Psoas muscle (tissue), 8 donors: ENCODE measurements around the gene PPP6R2. TPM values are rescaled to one million over a fixed set of nuclear protein-coding genes. Genes with fewer than 3 reads are reported as not detected.
A peak's percentile ranks its signal among the peaks of the same experiment; 100 is the strongest.

Experiments used
- ATAC-seq, 4 donors: fragments of 200-7000 bp; cut with Tn5 transposase; one replicate each; pipeline ENCODE4 v1.9.1; 2020; ENCODE audit warnings: moderate library complexity in 3 of 4, mild to moderate bottlenecking in 2 of 4
- DNase-seq, 2 donors: peaks; one replicate each; pipeline ENCODE4 v3.0.0-alpha.2; 2020
- H3K27ac ChIP-seq: fragments of 200-600 bp; one replicate; pipeline ENCODE4 v1.8.0; 2022
- H3K27me3 ChIP-seq, 3 donors: fragments of 200-600 bp in 1 of 3; one replicate each; pipeline versions ENCODE4 v1.6.1 to v1.8.0; 2013 to 2022; ENCODE audit warnings: low read length in 2 of 3, mild to moderate bottlenecking in 2 of 3, moderate library complexity in 1 of 3; ENCODE audit not compliant: insufficient read depth in 3 of 3
- H3K36me3 ChIP-seq, 2 donors: fragments of 200-600 bp in 1 of 2; one replicate each; pipeline versions ENCODE4 v1.6.1 to v1.8.0; 2013 to 2022; ENCODE audit warnings: low read depth in 1 of 2, mild to moderate bottlenecking in 1 of 2, moderate library complexity in 1 of 2; ENCODE audit not compliant: insufficient read depth in 1 of 2
- H3K4me1 ChIP-seq: fragments of 200-600 bp; one replicate; pipeline ENCODE4 v1.8.0; 2022
- H3K4me3 ChIP-seq: fragments of 200-600 bp; one replicate; pipeline ENCODE4 v1.8.0; 2022; ENCODE audit warnings: mild to moderate bottlenecking
- H3K9me3 ChIP-seq: fragments of 200-600 bp; one replicate; pipeline ENCODE4 v1.8.0; 2022
- CTCF ChIP-seq: fragments of 200-600 bp; IDR thresholded peaks from one replicate; pipeline ENCODE4 v1.8.0; 2022; ENCODE audit warnings: antibody characterized with exemption
- WGBS, 3 donors: extraction: QIAGEN DNeasy Blood & Tissue Kit; methylation state at CpG; one replicate each; pipeline versions ENCODE4 v1.1.6 to v1.1.7; 2013; 5-methylcytosine and 5-hydroxymethylcytosine counted together
- intact Hi-C, 2 donors: fragments of 100-400 bp; cut with DNase I; formaldehyde crosslinking; loops; one replicate each; pipeline versions ENCODE4 v1.11.0 to v1.14.2; 2022
- polyA plus RNA-seq, 3 donors: library from polyadenylated mRNA; stranded (reverse); fragments of 200-250 nt; gene quantifications; one replicate each; pipeline ENCODE4 v1.2.3, GENCODE V29; 2013
- total RNA-seq, 4 donors: library from RNA; stranded (reverse); fragmentation: NEBNext Ultra II Directional in 2 of 4; extraction: Animal tissue kit (Norgen Biotek cat#: 25700) in 2 of 4; gene quantifications; one replicate each; pipeline versions ENCODE4 v1.2.1 to v1.2.4, GENCODE V29; 2021 to 2023
- donor health status: healthy with polysubstance abuse.
- donor health status: DM: no; HTN: no; CAD: no; lungs with moderate emphysema.
- donor health status: Bipolar disorder and iron deficiency.
- donor health status: healthy.
- donor health status: DM: yes; HTN: yes; CAD: no.
- donor health status: DM: no; HTN: no; CAD: no.
- donor health status: DM: no; HTN: no; CAD: no.
- donor health status: DM: yes; HTN: yes; CAD: no.

Gene PPP6R2
- total and polyA plus RNA-seq, 7 donors: 31.6 to 48.2 (median 41.6) TPM

DNA sequence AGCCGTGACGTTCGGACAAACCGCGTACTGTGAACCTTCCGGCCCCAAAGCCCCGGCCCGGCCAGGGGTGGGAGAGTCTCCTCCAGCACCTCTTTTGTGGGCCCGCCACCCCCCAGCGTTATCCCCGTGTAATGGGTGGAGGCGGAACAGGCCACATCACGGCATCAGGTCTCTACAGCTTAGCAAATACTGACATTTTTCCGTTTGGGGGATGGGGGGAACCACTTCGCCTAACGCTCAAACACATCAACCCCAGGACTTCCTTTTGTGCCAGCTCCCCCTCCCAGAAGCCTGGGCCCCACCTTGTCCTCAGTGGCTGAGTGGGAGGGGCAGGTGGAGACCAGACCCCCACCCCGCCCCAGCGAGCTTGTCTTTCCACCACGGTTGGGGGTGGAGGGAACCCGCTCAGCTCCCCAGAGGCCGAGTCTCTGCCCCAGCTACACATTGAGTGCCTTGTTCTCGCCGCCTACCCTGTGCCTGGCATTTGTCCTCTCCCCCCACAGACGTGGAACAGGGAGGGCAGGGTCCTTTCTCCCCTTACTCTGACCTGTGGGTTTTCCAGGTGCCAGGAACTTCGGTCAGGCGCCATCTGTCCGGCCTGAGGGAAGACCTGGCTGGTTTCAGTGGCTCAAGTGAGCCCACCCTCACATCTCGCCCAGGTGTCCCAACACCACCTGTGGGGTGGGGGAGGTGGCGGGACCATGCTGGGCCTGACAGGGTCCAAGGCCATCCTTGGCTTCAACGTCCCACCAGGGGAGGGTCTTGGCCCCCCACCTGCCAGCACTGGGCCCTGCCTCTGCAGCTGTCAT is 102.1 kb downstream of the PPP6R2 start:
- TF ChIP-seq CTCF: no peak
- H3K4me1 ChIP-seq: no peaks in the 10 kb centered on the region
- peaks cover 13 to 78% of the 10 kb centered on the region in 2 donors for H3K36me3 ChIP-seq
- no peaks in the 10 kb centered on the region for H3K27me3 ChIP-seq
- no peak for ATAC-seq
- 74 to 76% (median 76%) methylated on average over 30 of the region's 30 CpGs for WGBS, 3 donors
- DNase-seq: peak in 1 of 2 donors; percentile 23
- H3K9me3 ChIP-seq: no peaks in the 10 kb centered on the region
- no peak overlapping the region for H3K4me3 ChIP-seq
- intact Hi-C loops: no loop called here
- no peak overlapping the region for H3K27ac ChIP-seq

GRCh38 chr22:50445880-50446707 is 103.0 kb downstream of the PPP6R2 start:
- intact Hi-C loops: no loop called here
- no peak for TF ChIP-seq CTCF
- Histone ChIP-seq H3K9me3 (no peaks in the 10 kb centered on the region), H3K27me3 (no peaks in the 10 kb centered on the region), H3K4me1 (no peaks in the 10 kb centered on the region), H3K27ac (no peak overlapping the region), H3K36me3 (peaks cover 6 to 78% of the 10 kb centered on the region in 2 donors), H3K4me3 (no peak overlapping the region)
- DNase-seq (peak in 1 of 2 donors; percentile 14), ATAC-seq (peak in 1 of 4 donors; percentile 1)
- WGBS, 3 donors: 73 to 76% (median 74%) methylated on average over 15 to 17 of the region's 17 CpGs

- peaks cover 6 to 82% of the 10 kb centered on the region in 2 donors for H3K36me3 ChIP-seq
- intact Hi-C loops: no loop called here
- 79 to 82% (median 82%) methylated on average over 53 to 54 of the region's 54 CpGs for WGBS, 3 donors
Measured at GRCh38 chr22:50446708-50447575, 103.8 kb downstream of the PPP6R2 start.

More at GRCh38 chr22:50446708-50447575, 103.8 kb downstream of the PPP6R2 start:
- ATAC-seq (peak in 3 of 4 donors; percentile 9 to 19 (median 10)), DNase-seq (peak in 1 of 2 donors; percentile 17)
- no peak for TF ChIP-seq CTCF
- no peaks in the 10 kb centered on the region for H3K4me1 ChIP-seq
- H3K27me3 ChIP-seq: no peaks in the 10 kb centered on the region
- H3K9me3 ChIP-seq: no peaks in the 10 kb centered on the region
- H3K27ac ChIP-seq: no peak overlapping the region
- no peak overlapping the region for H3K4me3 ChIP-seq
